H1 (cell line): ENCODE measurements around the gene GALNT2. TPM values are rescaled to one million over a fixed set of nuclear protein-coding genes. Genes with fewer than 3 reads are reported as not detected.

Experiments used
- JUN ChIP-seq: IDR thresholded peaks from 2 replicates; pipeline ENCODE4 v1.6.1; 2011; ENCODE audit warnings: low read depth, mild to moderate bottlenecking, improper control_type of control experiment, low read length
- PHF8 ChIP-seq: fragments of 200-600 bp; sonication (generic); conservative IDR thresholded peaks from 2 replicates; pipeline ENCODE4 v1.7.1; 2012; ENCODE audit warnings: low read depth, mild to moderate bottlenecking, inconsistent platforms, low read length, moderate library complexity
- RNF2 ChIP-seq: fragments of 200-900, 300-1000 bp; sonication (generic); IDR thresholded peaks from 2 replicates; pipeline ENCODE4 v1.7.1; 2016; ENCODE audit warnings: borderline replicate concordance, low read depth, mild to moderate bottlenecking, antibody characterized with exemption, low read length; ENCODE audit not compliant: poor library complexity, severe bottlenecking; ENCODE audit errors: missing control alignments
- polyA plus RNA-seq, 7 experiments: library from polyadenylated mRNA; depleted of rRNA in 3 of 7; stranded (reverse) in 5 of 7; unstranded in 2 of 7; fragments of >200 nt in 5 of 7; fragments of 200-250 nt in 2 of 7; gene quantifications; 1 replicate in 5 of 7; 2 replicates in 1 of 7; 4 replicates in 1 of 7; pipeline versions ENCODE4 v1.2.1 to v1.2.3, GENCODE V29; 2011 to 2013; ENCODE audit warnings: missing spikeins in 2 of 7, mixed read lengths in 2 of 7
- total RNA-seq: library from RNA; stranded (reverse); fragmentation: NEBNext Ultra II Directional; extraction: Animal tissue kit (Norgen Biotek cat#: 25700); gene quantifications from 2 replicates; pipeline ENCODE4 v1.2.1, GENCODE V29; 2021
- TF ChIP-seq, protein P1 (sequence below): IDR thresholded peaks from 2 replicates; pipeline ENCODE4 v1.6.1; 2011; ENCODE audit warnings: low read length, improper control_type of control experiment

GALNT2 gene
- total and polyA plus RNA-seq, 2 of the 8 experiments (the other 6 are each of a cell fraction or from before 2014, with no cell fraction given) = 34.5 to 75.3 TPM

DNA sequence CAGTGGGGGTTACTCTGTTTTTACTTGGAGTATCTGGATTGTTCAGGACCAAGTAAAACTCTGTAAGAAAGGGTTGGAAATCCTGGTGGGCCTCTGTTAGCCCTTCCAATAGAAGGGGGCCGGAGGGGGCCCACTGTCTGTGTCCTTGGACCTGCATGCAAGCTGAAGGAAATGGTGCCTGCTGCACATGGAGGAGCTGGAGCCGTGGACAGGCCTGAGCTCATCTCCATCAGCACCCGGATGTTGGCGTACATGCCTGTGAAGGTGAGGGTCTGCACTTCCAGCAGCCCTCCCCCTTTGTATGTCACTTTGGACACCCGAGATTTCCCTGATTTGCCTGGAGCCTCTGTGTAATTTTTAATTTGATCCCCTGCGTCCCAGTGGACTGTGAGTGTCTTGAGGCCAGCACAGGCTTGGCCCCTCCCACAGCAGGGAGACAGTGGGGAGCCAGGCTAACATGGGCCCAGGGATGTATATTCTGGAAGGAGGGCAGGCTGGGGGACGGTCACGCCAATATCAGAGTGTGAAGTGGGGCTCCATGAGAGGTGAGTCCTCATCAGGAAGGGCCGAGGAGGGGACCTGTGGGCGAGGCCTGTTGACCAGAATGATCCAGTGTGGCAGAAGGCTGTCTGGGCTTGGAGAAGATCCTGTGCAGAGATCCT is 16.8 kb downstream of the GALNT2 start (continued):
- TF ChIP-seq PHF8 (no peak), JUN (no peak), RNF2 (no peak)
- TF ChIP-seq, protein P1, sequence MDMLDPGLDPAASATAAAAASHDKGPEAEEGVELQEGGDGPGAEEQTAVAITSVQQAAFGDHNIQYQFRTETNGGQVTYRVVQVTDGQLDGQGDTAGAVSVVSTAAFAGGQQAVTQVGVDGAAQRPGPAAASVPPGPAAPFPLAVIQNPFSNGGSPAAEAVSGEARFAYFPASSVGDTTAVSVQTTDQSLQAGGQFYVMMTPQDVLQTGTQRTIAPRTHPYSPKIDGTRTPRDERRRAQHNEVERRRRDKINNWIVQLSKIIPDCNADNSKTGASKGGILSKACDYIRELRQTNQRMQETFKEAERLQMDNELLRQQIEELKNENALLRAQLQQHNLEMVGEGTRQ = no peak
